ENCODE results near the gene REPS1.
"Not testable (repeated sequence)": the region's sequence is repeated elsewhere in the genome, so short reads cannot be mapped to it uniquely, and the experiment has no call there.

Gene REPS1

GRCh38 chr6:138971601-138972000, 16.5 kb downstream of the REPS1 start:
- H3K4me3 ChIP-seq (ENCODE audit: low read depth, low read length): no peak overlapping the region

- no peak overlapping the region for H3K4me3 ChIP-seq (ENCODE audit: low read depth, low read length)
These were observed 17.1 kb downstream of the REPS1 start for GRCh38 chr6:138970856-138971425.

GRCh38 chr6:138970159-138970558, 17.9 kb downstream of the REPS1 start:
- no peak overlapping the region for H3K4me3 ChIP-seq (ENCODE audit: low read depth, low read length)

GRCh38 chr6:138966870-138967269, 21.2 kb downstream of the REPS1 start:
- H3K4me3 ChIP-seq (ENCODE audit: low read depth, low read length): no peak overlapping the region

- no peak overlapping the region for H3K4me3 ChIP-seq (ENCODE audit: low read depth, low read length)
These were observed 22.1 kb downstream of the REPS1 start for GRCh38 chr6:138965971-138966370.

- no peak overlapping the region for H3K4me3 ChIP-seq (ENCODE audit: low read depth, low read length)
These were observed 22.7 kb downstream of the REPS1 start for GRCh38 chr6:138965291-138965874.

- H3K4me3 ChIP-seq (ENCODE audit: low read depth, low read length): no peak overlapping the region
These were observed 24.0 kb downstream of the REPS1 start for GRCh38 chr6:138964012-138964411.

GRCh38 chr6:138963531-138963930, 24.5 kb downstream of the REPS1 start:
- H3K4me3 ChIP-seq (ENCODE audit: low read depth, low read length): no peak overlapping the region

- H3K4me3 ChIP-seq (ENCODE audit: low read depth, low read length): no peak overlapping the region
These were observed 24.9 kb downstream of the REPS1 start for GRCh38 chr6:138963119-138963518.

GRCh38 chr6:138959521-138959920, 28.5 kb downstream of the REPS1 start:
- no peak overlapping the region for H3K4me3 ChIP-seq (ENCODE audit: low read depth, low read length)

GRCh38 chr6:138958595-138958994, 29.5 kb downstream of the REPS1 start:
- no peak overlapping the region for H3K4me3 ChIP-seq (ENCODE audit: low read depth, low read length)

- H3K4me3 ChIP-seq (ENCODE audit: low read depth, low read length): no peak overlapping the region
These were observed 30.1 kb downstream of the REPS1 start for GRCh38 chr6:138957903-138958302.

GRCh38 chr6:138957484-138957883, 30.6 kb downstream of the REPS1 start:
- H3K4me3 ChIP-seq (ENCODE audit: low read depth, low read length): no peak overlapping the region

GRCh38 chr6:138956244-138956924, 31.7 kb downstream of the REPS1 start:
- H3K4me3 ChIP-seq (ENCODE audit: low read depth, low read length): no peak overlapping the region

- no peak overlapping the region for H3K4me3 ChIP-seq (ENCODE audit: low read depth, low read length)
These were observed 32.8 kb downstream of the REPS1 start for GRCh38 chr6:138955262-138955661.

GRCh38 chr6:138953451-138953850, 34.6 kb downstream of the REPS1 start:
- H3K4me3 ChIP-seq (ENCODE audit: low read depth, low read length): no peak overlapping the region

- H3K4me3 ChIP-seq (ENCODE audit: low read depth, low read length): no peak overlapping the region
These were observed 39.4 kb downstream of the REPS1 start for GRCh38 chr6:138948546-138949179.

GRCh38 chr6:138948004-138948403, 40.0 kb downstream of the REPS1 start:
- no peak overlapping the region for H3K4me3 ChIP-seq (ENCODE audit: low read depth, low read length)

GRCh38 chr6:138945354-138945753, 42.7 kb downstream of the REPS1 start:
- no peak overlapping the region for H3K4me3 ChIP-seq (ENCODE audit: low read depth, low read length)

- no peak overlapping the region for H3K4me3 ChIP-seq (ENCODE audit: low read depth, low read length)
These were observed 43.6 kb downstream of the REPS1 start for GRCh38 chr6:138944412-138944811.

GRCh38 chr6:138943089-138943625, 44.9 kb downstream of the REPS1 start:
- no peak overlapping the region for H3K4me3 ChIP-seq (ENCODE audit: low read depth, low read length)

GRCh38 chr6:138936873-138937272, 51.2 kb downstream of the REPS1 start:
- not testable (repeated sequence) for H3K4me3 ChIP-seq (ENCODE audit: low read depth, low read length)

Data from iPS-11a (cell line).